Heart right ventricle (tissue), 16 donors: ENCODE results near the gene DCAF4. TPM values are rescaled to one million over a fixed set of nuclear protein-coding genes. Genes with fewer than 3 reads are reported as not detected.

Experiments used
- ATAC-seq, 8 donors: fragments of 200-7000 bp; cut with Tn5 transposase; one replicate each; pipeline ENCODE4 v1.9.1; 2020; ENCODE audit warnings: mild to moderate bottlenecking in 8 of 8, moderate library complexity in 8 of 8, moderate number of reproducible peaks in 1 of 8
- DNase-seq, 2 donors: peaks; one replicate each; pipeline ENCODE4 v3.0.0-alpha.2; 2020
- H3K27ac ChIP-seq, 10 donors: fragments of 200-600 bp; sonication (generic) in 2 of 10; one replicate each; pipeline versions ENCODE4 v1.5.0 to v1.8.0; 2020 to 2022; ENCODE audit warnings: mild to moderate bottlenecking in 3 of 10
- H3K27me3 ChIP-seq, 7 donors: fragments of 200-600 bp; one replicate each; pipeline ENCODE4 v1.8.0; 2021 to 2022; ENCODE audit warnings: mild to moderate bottlenecking in 2 of 7
- H3K36me3 ChIP-seq, 9 donors: fragments of 200-600 bp; sonication (generic) in 1 of 9; one replicate each; pipeline versions ENCODE4 v1.5.0 to v1.8.0; 2020 to 2022; ENCODE audit warnings: mild to moderate bottlenecking in 2 of 9
- H3K4me1 ChIP-seq, 9 donors: fragments of 200-600 bp; sonication (generic) in 1 of 9; one replicate each; pipeline versions ENCODE4 v1.5.0 to v1.8.0; 2020 to 2022; ENCODE audit warnings: mild to moderate bottlenecking in 4 of 9
- H3K4me3 ChIP-seq, 10 donors: fragments of 200-600 bp; sonication (generic) in 2 of 10; one replicate each; pipeline versions ENCODE4 v1.5.0 to v1.8.0; 2020 to 2022; ENCODE audit warnings: mild to moderate bottlenecking in 7 of 10, moderate library complexity in 2 of 10
- H3K9me3 ChIP-seq, 11 donors: fragments of 200-600 bp in 10 of 11; sonication (generic) in 2 of 11; one replicate each; pipeline versions ENCODE4 v1.5.0 to v1.8.0; 2013 to 2022; ENCODE audit warnings: mild to moderate bottlenecking in 2 of 11, control low read depth in 1 of 11, moderate library complexity in 1 of 11
- CTCF ChIP-seq, 9 donors: fragments of 200-600 bp; sonication (generic) in 2 of 9; IDR thresholded peaks; one replicate each; pipeline versions ENCODE4 v1.5.0 to v1.8.0; 2021 to 2022; ENCODE audit warnings: antibody characterized with exemption in 9 of 9, mild to moderate bottlenecking in 5 of 9, moderate library complexity in 1 of 9
- WGBS, 2 donors: extraction: QIAGEN DNeasy Blood & Tissue Kit; methylation state at CpG; one replicate each; pipeline ENCODE4 v1.1.7; 2013; ENCODE audit warnings: inconsistent platforms in 1 of 2; 5-methylcytosine and 5-hydroxymethylcytosine counted together
- intact Hi-C, 10 donors: fragments of 100-400 bp; cut with DNase I; formaldehyde crosslinking; loops; one replicate each; pipeline versions ENCODE4 v1.11.1 to v1.14.2; 2022
- polyA plus RNA-seq, 2 donors: library from polyadenylated mRNA; stranded (reverse); fragments of 200-250 nt; gene quantifications; one replicate each; pipeline ENCODE4 v1.2.3, GENCODE V29; 2013
- total RNA-seq, 10 donors: library from RNA; stranded (reverse); fragmentation: NEBNext Ultra II Directional in 3 of 10; extraction: Animal tissue kit (Norgen Biotek cat#: 25700) in 3 of 10; gene quantifications; one replicate each; pipeline versions ENCODE4 v1.2.1 to v1.2.4, GENCODE V29; 2021 to 2023
- donor health status: Arrhythmogenic right ventricular cardiomyopathy.
- donor health status: ischemic (EF 13 %, LVEDD 7.1; RV severe dilation, severe dysfunction).
- donor health status: healthy with polysubstance abuse.
- donor health status: DM: no; HTN: yes; CAD: no.
- donor health status: DM: no; HTN: no; CAD: no.
- donor health status: ischemic (EF 25% LVEDD 6.9; RV normal size, moderate dysfunction).
- donor health status: ischemic (EF 25% LVEDD 5.7; RV mildly dilated, moderate dysfunction).
- donor health status: healthy.
- donor health status: DM: yes; HTN: yes; CAD: no.
- donor health status: Ischemic cardiomyopathy.
- donor health status: ischemic (EF 35%, LVEDD 5.7; RV mildly dilated, moderate dysfunction).
- donor health status: nonischemic (EF 11% LVEDD 7.7; RV severe dilation, severe dysfunction).
- donor health status: DM: yes; HTN: yes; CAD: no.
- donor health status: PGD.
- donor health status: ischemic (EF 29% LVEDD 5.4; RV normal size, mild dysfunction).
- donor health status: nonischemic (EF 23%, LVEDD 6.1; RV moderate dilation, normal function).

DCAF4 gene
- total and polyA plus RNA-seq, 12 donors: 2.2 to 8.9 (median 6.4) TPM

GRCh38 chr14:72986214-72986613 lies 60.0 kb downstream of the DCAF4 start:
- Histone ChIP-seq H3K4me3 (no peak overlapping the region), H3K27me3 (no peaks in the 10 kb centered on the region), H3K27ac (no peak overlapping the region), H3K4me1 (no peaks in the 10 kb centered on the region), H3K36me3 (peaks cover 0 to 92% (median 11%) of the 10 kb centered on the region in 9 donors), H3K9me3 (no peaks in the 10 kb centered on the region)
- TF ChIP-seq CTCF (IDR thresholded peaks at IDR 0.05): no peak
- WGBS, 2 donors: 77 to 84% methylated on average over 3 of the region's 3 CpGs
- intact Hi-C loops: no loop called here
- ATAC-seq: no peak
- DNase-seq: no peak

- intact Hi-C loops: no loop called here
- Histone ChIP-seq H3K4me1 (no peaks in the 10 kb centered on the region), H3K27ac (no peak overlapping the region), H3K36me3 (peaks cover 0 to 92% (median 13%) of the 10 kb centered on the region in 9 donors), H3K9me3 (no peaks in the 10 kb centered on the region), H3K27me3 (no peaks in the 10 kb centered on the region), H3K4me3 (no peak overlapping the region)
- WGBS, 2 donors: 80 to 85% methylated on average over 2 of the region's 2 CpGs
- ATAC-seq (no peak), DNase-seq (no peak)
- no peak for TF ChIP-seq CTCF (IDR thresholded peaks at IDR 0.05)
Observed at GRCh38 chr14:72986857-72987256, 60.6 kb downstream of the DCAF4 start.

GRCh38 chr14:72990171-72990570 lies 63.9 kb downstream of the DCAF4 start:
- no peaks in the 10 kb centered on the region for H3K4me1 ChIP-seq
- no peak for DNase-seq
- no peak for ATAC-seq
- no peak overlapping the region for H3K27ac ChIP-seq
- TF ChIP-seq CTCF (IDR thresholded peaks at IDR 0.05): no peak
- WGBS, 2 donors: 98% methylated on average over 8 of the region's 8 CpGs
- intact Hi-C loops: no loop called here
- no peak overlapping the region for H3K4me3 ChIP-seq
- peaks cover 0 to 99% (median 25%) of the 10 kb centered on the region in 9 donors for H3K36me3 ChIP-seq
- no peaks in the 10 kb centered on the region for H3K9me3 ChIP-seq
- no peaks in the 10 kb centered on the region for H3K27me3 ChIP-seq

- Histone ChIP-seq H3K4me3 (no peak overlapping the region), H3K36me3 (peaks cover 0 to 82% (median 29%) of the 10 kb centered on the region in 9 donors), H3K27me3 (no peaks in the 10 kb centered on the region), H3K4me1 (peaks cover 0 to under 1% (median 0%) of the 10 kb centered on the region in 9 donors), H3K27ac (no peak overlapping the region), H3K9me3 (no peaks in the 10 kb centered on the region)
- no peak for ATAC-seq
- WGBS, 2 donors: 91 to 92% methylated on average over 6 of the region's 6 CpGs
- intact Hi-C loops: no loop called here
- DNase-seq: no peak
- no peak for TF ChIP-seq CTCF (IDR thresholded peaks at IDR 0.05)
Observed at GRCh38 chr14:72996916-72997315, 70.7 kb downstream of the DCAF4 start.
